SK-N-SH treated with all-trans-retinoic acid at 6 μM for 48 hours (cell line): ENCODE measurements around the gene HOXB7.

ENCODE experiments used
- ATAC-seq: fragments of 200-7000 bp; cut with Tn5 transposase; 3 replicates; pipeline ENCODE4 v1.9.1; 2020; ENCODE audit warnings: mild to moderate bottlenecking, moderate library complexity
- ARNTL ChIP-seq: fragments of 450-650 bp; formaldehyde crosslinking; IDR thresholded peaks from 2 replicates; pipeline ENCODE4 v1.5.0; 2020; ENCODE audit warnings: low read depth, mild to moderate bottlenecking, moderate library complexity, borderline replicate concordance
- BACH2 ChIP-seq: fragments of 250-450 bp; sonication (Bioruptor Pico); IDR thresholded peaks from 2 replicates; pipeline ENCODE4 v1.9.0; 2021; ENCODE audit warnings: mild to moderate bottlenecking, borderline replicate concordance
- CREB5 ChIP-seq: fragments of 250-450 bp; sonication (Bioruptor Pico); IDR thresholded peaks from 2 replicates; pipeline ENCODE4 v1.5.1; 2020; ENCODE audit warnings: low read depth, mild to moderate bottlenecking, moderate library complexity
- CSDC2 ChIP-seq: fragments of 250-450 bp; sonication (Bioruptor Pico); IDR thresholded peaks from 2 replicates; pipeline ENCODE4 v1.5.0; 2020; ENCODE audit warnings: mild to moderate bottlenecking, moderate library complexity
- ESRRG ChIP-seq: fragments of 250-450 bp; sonication (Bioruptor Pico); IDR thresholded peaks from 2 replicates; pipeline ENCODE4 v1.6.1; 2021; ENCODE audit warnings: mild to moderate bottlenecking
- ISL1 ChIP-seq: fragments of 250-450 bp; sonication (Bioruptor Pico); IDR thresholded peaks from 2 replicates; pipeline ENCODE4 v2.1.2; 2022; ENCODE audit warnings: mild to moderate bottlenecking, moderate library complexity
- OSR1 ChIP-seq: fragments of 250-450 bp; sonication (Bioruptor Pico); IDR thresholded peaks from 2 replicates; pipeline ENCODE4 v1.8.0; 2022; ENCODE audit warnings: moderate library complexity, mild to moderate bottlenecking, inconsistent platforms
- PPARA ChIP-seq: fragments of 250-450 bp; sonication (Bioruptor Pico); IDR thresholded peaks from 2 replicates; pipeline ENCODE4 v1.5.0; 2020; ENCODE audit warnings: mild to moderate bottlenecking, borderline replicate concordance
- RARB ChIP-seq: fragments of 250-450 bp; sonication (Bioruptor Pico); IDR thresholded peaks from 2 replicates; pipeline ENCODE4 v1.8.0; 2021; ENCODE audit warnings: mild to moderate bottlenecking, moderate library complexity
- SNAI2 ChIP-seq: fragments of 250-450 bp; sonication (Bioruptor Pico); IDR thresholded peaks from 2 replicates; pipeline ENCODE4 v1.5.0; 2020; ENCODE audit warnings: mild to moderate bottlenecking, moderate library complexity
- TCF4 ChIP-seq: fragments of 250-450 bp; sonication (Bioruptor Pico); IDR thresholded peaks from 2 replicates; pipeline ENCODE4 v1.8.0; 2021; ENCODE audit warnings: mild to moderate bottlenecking, moderate library complexity, borderline replicate concordance
- TOX ChIP-seq: fragments of 250-450 bp; sonication (Bioruptor Pico); IDR thresholded peaks from 2 replicates; pipeline ENCODE4 v1.8.0; 2021; ENCODE audit warnings: mild to moderate bottlenecking, moderate library complexity, borderline replicate concordance
- TSHZ2 ChIP-seq: fragments of 250-450 bp; sonication (Bioruptor Pico); IDR thresholded peaks from 2 replicates; pipeline ENCODE4 v1.5.0; 2020; ENCODE audit warnings: mild to moderate bottlenecking, moderate library complexity
- ZC3H10 ChIP-seq: fragments of 250-450 bp; sonication (Bioruptor Pico); IDR thresholded peaks from 2 replicates; pipeline ENCODE4 v1.5.1; 2021; ENCODE audit warnings: mild to moderate bottlenecking, moderate library complexity
- ZFP3 ChIP-seq: fragments of 250-450 bp; sonication (Bioruptor Pico); IDR thresholded peaks from 2 replicates; pipeline ENCODE4 v1.5.0; 2020; ENCODE audit warnings: mild to moderate bottlenecking, moderate library complexity
- ZFP30 ChIP-seq: fragments of 450-650 bp; formaldehyde crosslinking; IDR thresholded peaks from 2 replicates; pipeline ENCODE4 v1.5.0; 2022; ENCODE audit warnings: mild to moderate bottlenecking, moderate library complexity
- ZNF565 ChIP-seq: fragments of 450-650 bp; formaldehyde crosslinking; conservative IDR thresholded peaks from 2 replicates; pipeline ENCODE4 v1.5.0; 2020; ENCODE audit warnings: low read depth, mild to moderate bottlenecking, moderate library complexity
- ZNF70 ChIP-seq: fragments of 450-650 bp; formaldehyde crosslinking; IDR thresholded peaks from 2 replicates; pipeline ENCODE4 v1.5.0; 2020; ENCODE audit warnings: mild to moderate bottlenecking, moderate library complexity
- ZNF8 ChIP-seq: fragments of 450-650 bp; formaldehyde crosslinking; IDR thresholded peaks from 2 replicates; pipeline ENCODE4 v1.5.0; 2020; ENCODE audit warnings: mild to moderate bottlenecking, moderate library complexity
- TF ChIP-seq, protein P1 (sequence below): fragments of 250-450 bp; sonication (Bioruptor Pico); IDR thresholded peaks from 2 replicates; pipeline ENCODE4 v1.8.0; 2021; ENCODE audit warnings: low read depth, mild to moderate bottlenecking, moderate library complexity, borderline replicate concordance
- TF ChIP-seq, protein P2 (sequence below): fragments of 250-450 bp; sonication (Bioruptor Pico); IDR thresholded peaks from 2 replicates; pipeline ENCODE4 v1.5.1; 2021; ENCODE audit warnings: mild to moderate bottlenecking, moderate library complexity
- TF ChIP-seq, protein P3 (sequence below): fragments of 250-450 bp; sonication (Bioruptor Pico); IDR thresholded peaks from 2 replicates; pipeline ENCODE4 v1.8.0; 2020; ENCODE audit warnings: mild to moderate bottlenecking, moderate library complexity, borderline replicate concordance

Gene HOXB7

GRCh38 chr17:48634493-48635208 lies 23.8 kb upstream of the HOXB7 start:
- no peak for ATAC-seq
- TF ChIP-seq, protein P1, sequence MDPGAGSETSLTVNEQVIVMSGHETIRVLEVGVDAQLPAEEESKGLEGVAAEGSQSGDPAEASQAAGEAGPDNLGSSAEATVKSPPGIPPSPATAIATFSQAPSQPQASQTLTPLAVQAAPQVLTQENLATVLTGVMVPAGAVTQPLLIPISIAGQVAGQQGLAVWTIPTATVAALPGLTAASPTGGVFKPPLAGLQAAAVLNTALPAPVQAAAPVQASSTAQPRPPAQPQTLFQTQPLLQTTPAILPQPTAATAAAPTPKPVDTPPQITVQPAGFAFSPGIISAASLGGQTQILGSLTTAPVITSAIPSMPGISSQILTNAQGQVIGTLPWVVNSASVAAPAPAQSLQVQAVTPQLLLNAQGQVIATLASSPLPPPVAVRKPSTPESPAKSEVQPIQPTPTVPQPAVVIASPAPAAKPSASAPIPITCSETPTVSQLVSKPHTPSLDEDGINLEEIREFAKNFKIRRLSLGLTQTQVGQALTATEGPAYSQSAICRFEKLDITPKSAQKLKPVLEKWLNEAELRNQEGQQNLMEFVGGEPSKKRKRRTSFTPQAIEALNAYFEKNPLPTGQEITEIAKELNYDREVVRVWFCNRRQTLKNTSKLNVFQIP (CRISPR knock-in tag) = no peak
- TF ChIP-seq ZNF565 (CRISPR knock-in tag) (no peak), OSR1 (CRISPR knock-in tag) (no peak), ESRRG (CRISPR knock-in tag) (no peak), ZFP3 (CRISPR knock-in tag) (no peak), CREB5 (no peak), ZNF70 (CRISPR knock-in tag) (no peak), RARB (CRISPR knock-in tag) (no peak), ISL1 (CRISPR knock-in tag) (no peak), PPARA (CRISPR knock-in tag) (no peak), ARNTL (no peak)

GRCh38 chr17:48633266-48633677 lies 22.5 kb upstream of the HOXB7 start:
- ATAC-seq = no peak
- TF ChIP-seq TSHZ2 (CRISPR knock-in tag) (no peak), TOX (CRISPR knock-in tag) (no peak), TCF4 (no peak), ZNF8 (CRISPR knock-in tag) (no peak), PPARA (CRISPR knock-in tag) (no peak), BACH2 (CRISPR knock-in tag) (no peak), ZNF565 (CRISPR knock-in tag) (no peak), OSR1 (CRISPR knock-in tag) (no peak), ISL1 (CRISPR knock-in tag) (no peak), SNAI2 (no peak), ZFP3 (CRISPR knock-in tag) (no peak), CSDC2 (CRISPR knock-in tag) (no peak), ZC3H10 (no peak), ARNTL (no peak), ZNF70 (CRISPR knock-in tag) (no peak), ZFP30 (CRISPR knock-in tag) (no peak), RARB (CRISPR knock-in tag) (no peak)
- TF ChIP-seq, protein P2, sequence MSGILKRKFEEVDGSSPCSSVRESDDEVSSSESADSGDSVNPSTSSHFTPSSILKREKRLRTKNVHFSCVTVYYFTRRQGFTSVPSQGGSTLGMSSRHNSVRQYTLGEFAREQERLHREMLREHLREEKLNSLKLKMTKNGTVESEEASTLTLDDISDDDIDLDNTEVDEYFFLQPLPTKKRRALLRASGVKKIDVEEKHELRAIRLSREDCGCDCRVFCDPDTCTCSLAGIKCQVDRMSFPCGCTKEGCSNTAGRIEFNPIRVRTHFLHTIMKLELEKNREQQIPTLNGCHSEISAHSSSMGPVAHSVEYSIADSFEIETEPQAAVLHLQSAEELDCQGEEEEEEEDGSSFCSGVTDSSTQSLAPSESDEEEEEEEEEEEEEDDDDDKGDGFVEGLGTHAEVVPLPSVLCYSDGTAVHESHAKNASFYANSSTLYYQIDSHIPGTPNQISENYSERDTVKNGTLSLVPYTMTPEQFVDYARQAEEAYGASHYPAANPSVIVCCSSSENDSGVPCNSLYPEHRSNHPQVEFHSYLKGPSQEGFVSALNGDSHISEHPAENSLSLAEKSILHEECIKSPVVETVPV (CRISPR knock-in tag) = no peak
- TF ChIP-seq, protein P3, sequence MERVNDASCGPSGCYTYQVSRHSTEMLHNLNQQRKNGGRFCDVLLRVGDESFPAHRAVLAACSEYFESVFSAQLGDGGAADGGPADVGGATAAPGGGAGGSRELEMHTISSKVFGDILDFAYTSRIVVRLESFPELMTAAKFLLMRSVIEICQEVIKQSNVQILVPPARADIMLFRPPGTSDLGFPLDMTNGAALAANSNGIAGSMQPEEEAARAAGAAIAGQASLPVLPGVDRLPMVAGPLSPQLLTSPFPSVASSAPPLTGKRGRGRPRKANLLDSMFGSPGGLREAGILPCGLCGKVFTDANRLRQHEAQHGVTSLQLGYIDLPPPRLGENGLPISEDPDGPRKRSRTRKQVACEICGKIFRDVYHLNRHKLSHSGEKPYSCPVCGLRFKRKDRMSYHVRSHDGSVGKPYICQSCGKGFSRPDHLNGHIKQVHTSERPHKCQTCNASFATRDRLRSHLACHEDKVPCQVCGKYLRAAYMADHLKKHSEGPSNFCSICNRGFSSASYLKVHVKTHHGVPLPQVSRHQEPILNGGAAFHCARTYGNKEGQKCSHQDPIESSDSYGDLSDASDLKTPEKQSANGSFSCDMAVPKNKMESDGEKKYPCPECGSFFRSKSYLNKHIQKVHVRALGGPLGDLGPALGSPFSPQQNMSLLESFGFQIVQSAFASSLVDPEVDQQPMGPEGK (CRISPR knock-in tag) = no peak
- TF ChIP-seq, protein P1 (CRISPR knock-in tag) = no peak
